NCI-H1436 (cell line): ENCODE data around the gene PHGDH.

Source experiments
- DNase-seq: peaks from one replicate; lab custom pipeline; 2025; lab: John Stamatoyannopoulos, UW

Gene PHGDH

GRCh38 chr1:119791377-119791776 lies 79.6 kb downstream of the PHGDH start:
- no peak for DNase-seq
